ENCODE measurements around the gene TTC34.

The TTC34 gene

DNA sequence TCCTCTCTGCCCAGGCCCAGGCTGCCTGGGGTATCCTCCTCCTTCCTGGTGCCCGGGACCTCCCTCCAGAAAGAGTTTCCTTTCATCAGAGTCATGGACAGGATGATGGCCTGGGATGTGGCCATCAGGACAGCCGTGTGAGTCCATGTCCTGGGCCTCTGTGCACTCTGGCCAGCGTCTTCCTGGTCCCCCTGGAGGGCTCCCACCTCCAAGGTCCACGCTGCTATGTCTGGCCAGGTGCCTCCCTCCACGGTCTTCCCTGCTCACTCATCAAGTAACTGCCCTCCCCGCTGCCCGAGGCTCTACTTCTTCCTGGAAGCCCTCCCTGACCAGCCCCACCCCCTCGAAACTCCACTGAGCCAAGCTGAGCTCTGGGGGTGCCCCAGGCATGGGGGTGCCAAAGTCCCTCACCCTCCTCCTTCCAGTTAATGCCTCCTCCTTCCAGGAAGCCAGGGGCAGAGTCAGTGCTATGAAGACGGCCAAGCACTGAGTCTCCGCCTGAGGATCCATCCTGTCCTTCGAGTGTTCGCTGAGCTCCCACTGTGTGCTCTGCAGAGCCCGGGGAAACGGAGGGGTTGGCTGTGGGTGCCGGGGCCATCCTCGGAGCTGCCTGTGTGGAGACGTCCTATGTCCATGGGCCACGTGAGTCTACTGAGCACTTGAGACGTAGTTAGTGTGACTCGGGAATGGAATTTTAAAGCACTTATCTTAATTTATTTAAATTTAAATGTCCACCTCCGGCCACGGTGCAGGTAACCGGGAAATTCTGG lies 28.5 kb upstream of the TTC34 start:
- no peak for DNase-seq (ENCODE audit: low read depth in 3 of 3, low spot score in 1 of 3)

DNA sequence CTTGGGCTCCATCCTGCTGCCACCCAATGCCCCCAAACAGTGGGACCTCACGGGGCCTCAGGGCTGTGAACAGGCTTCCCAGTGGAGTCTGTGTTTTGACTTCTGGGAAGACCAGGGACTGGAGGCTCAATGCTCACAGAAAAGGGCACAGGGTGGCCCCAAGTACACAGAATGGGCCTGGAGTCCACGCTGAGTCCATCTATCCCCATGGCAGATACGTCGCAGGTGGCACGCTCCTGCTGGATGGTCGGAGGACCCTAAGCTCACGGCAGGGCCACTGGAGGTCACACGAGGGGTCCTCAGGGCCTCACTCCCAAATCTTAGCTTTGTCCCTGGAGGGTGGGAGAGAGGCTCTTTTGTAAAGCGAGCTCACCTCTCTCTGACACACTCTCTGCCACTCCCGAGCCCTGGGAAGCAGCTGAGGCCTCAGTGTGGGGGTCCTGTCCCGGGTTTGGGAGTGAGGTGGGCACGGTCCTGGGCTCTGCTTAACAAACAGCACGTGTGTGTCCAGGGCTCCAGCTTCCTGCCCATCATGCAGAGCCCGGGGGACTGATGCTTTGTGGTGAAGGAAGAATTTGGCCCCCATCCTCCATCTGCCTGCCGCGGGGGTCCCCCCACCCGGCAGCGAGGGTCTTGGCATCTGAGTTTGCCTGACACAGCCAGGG lies 27.2 kb upstream of the TTC34 start:
- DNase-seq (ENCODE audit: low read depth in 3 of 3, low spot score in 1 of 3) = no peak

DNA sequence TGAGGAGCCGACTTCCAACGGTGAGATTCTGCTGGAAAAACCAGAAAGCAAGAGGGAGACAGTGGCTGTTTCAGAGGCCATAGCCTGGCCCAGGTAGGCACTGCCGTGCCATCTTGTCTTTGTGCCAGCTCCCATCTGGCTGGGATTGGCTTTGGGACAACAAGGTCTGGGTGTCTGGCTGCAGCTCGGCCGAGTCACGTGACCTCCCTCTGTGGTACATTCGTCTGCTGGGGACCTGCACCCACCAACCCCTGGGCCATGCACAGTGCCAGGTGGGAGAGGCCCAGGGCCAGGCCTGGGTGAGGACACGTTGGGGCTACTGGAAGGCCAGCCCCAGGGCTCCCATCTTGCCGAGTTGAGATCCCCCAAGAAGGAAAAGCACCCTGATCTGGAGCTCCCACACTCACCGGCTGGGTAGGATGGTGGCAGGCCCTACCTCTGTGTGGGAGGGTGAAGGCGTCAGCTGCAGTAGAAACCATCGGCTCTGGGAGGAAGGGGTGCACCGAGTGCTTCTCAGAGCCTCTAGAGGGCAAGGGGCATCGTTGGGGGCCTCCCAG lies 25.3 kb upstream of the TTC34 start:
- no peak for DNase-seq (ENCODE audit: low read depth in 3 of 3, low spot score in 1 of 3)

GRCh38 chr1:2826316-2826715 lies 24.8 kb upstream of the TTC34 start:
- no peak for DNase-seq (ENCODE audit: low read depth in 3 of 3, low spot score in 1 of 3)

GRCh38 chr1:2825487-2826189 lies 24.1 kb upstream of the TTC34 start:
- no peak for DNase-seq (ENCODE audit: low read depth in 3 of 3, low spot score in 1 of 3)

DNA sequence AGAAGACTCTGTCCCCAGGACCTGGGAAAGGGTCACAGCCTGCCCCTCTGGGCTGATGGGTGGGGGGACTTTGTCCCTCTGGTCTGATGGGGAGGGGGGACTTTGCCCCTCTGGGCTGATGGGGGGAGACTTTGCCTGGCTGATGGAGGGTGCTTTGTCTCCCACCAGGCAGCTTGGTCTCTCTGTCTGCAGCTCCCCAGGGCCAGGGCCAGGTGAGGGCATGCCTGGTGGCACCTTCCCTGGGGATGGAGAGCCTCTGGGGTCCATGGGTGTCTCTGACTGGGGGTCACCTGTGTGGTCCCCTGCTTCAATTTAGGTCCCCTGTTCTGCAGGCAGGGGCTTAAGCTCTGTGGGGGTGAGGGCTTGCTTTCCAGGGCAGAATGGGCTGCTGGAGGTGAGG lies 23.5 kb upstream of the TTC34 start:
- DNase-seq (ENCODE audit: low read depth in 3 of 3, low spot score in 1 of 3) = no peak

DNA sequence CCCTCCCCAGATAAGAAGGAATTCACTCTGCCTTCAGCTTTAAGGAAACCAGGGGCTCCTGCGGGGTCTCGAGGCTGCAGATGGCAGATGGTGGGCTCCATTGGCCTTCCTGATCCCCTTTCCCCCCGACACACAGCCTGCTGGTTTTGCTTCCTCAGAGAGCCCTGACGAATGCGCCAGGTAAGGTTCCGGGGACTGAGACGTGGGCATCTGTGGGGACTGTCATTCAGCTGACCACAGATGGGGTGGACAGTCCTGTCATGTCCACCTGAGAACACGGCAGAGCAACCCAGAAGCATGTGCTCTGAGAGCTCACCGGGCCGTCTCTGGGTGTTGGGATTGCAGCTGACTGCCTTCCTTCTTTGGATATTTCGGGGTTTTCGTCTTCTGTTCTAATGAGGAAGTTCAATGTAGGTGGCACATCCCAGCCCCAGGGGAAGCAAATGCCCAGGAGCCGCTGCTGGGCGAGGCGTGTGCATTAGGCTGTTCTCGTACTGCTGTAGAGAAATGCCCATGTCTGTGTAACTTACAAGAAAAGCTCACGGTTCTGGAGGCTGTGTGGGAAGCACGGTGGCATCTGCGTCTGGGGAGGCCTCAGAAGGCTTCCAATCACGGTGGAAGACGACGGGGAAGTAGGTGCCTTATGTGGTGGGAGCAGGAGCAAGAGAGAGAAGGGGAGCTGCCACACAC lies 22.6 kb upstream of the TTC34 start:
- no peak for DNase-seq (ENCODE audit: low read depth in 3 of 3, low spot score in 1 of 3)

DNA sequence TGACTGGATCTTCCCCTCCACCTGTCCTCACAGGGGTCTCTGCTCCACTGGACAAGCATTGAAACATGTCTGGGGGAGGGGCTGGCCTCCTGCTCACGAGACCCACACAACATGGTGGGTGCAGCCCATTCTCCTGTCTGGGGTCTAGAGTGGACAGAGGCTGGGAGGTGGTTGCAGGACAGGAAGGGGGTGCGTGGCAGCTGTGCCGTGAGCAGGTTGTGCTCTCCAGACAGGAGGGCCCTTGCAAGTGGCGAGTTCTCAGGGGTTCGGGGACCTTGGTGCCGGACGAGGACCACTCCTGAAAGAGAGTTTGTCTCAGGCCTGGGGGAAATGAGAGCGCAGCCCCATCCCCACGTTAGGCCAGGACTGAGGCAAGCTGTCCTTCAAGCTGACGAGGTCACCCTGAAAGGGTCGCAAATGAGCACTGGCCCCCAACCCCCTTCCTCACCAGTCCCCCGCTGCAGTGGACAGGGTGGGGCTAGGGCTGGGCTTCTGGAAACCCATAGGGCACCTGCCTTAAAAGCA lies 21.2 kb upstream of the TTC34 start:
- no peak for DNase-seq (ENCODE audit: low read depth in 3 of 3, low spot score in 1 of 3)

- peak in 1 of 3 donors; percentile 14 for DNase-seq (ENCODE audit: low read depth in 3 of 3, low spot score in 1 of 3)
Observed at GRCh38 chr1:2821966-2822620, 20.6 kb upstream of the TTC34 start.

DNA sequence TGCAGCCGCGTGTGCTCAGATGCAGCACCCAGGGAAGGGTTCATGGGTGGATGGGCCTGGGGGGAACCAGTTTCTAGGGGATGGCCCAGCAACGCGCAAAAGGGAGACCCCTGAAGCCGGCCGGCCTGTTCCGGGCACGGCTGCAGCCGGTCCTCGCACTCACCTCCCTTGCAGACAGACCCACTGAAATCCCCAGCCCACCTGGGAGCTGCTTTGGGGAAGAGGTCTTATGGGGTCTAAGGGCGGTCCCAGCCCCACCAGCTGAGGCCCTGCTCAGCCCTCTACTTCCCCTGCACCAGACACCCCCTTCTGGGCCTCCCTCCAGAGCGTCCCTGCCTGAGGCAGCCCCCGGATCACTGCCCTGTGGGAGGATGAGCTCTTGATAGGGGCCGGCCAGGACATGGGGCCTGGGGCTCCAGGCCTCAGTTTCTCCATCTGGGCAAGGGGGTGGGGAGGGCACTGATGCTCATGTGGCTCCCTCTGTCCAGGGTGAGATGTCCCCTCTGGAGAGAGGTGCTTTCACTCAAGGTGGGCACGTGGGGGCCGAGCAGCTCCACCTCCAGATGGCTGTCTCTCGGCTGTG lies 20.0 kb upstream of the TTC34 start:
- DNase-seq (ENCODE audit: low read depth in 3 of 3, low spot score in 1 of 3) = no peak

GRCh38 chr1:2820731-2821372 lies 19.4 kb upstream of the TTC34 start:
- DNase-seq (ENCODE audit: low read depth in 3 of 3, low spot score in 1 of 3) = no peak

DNA sequence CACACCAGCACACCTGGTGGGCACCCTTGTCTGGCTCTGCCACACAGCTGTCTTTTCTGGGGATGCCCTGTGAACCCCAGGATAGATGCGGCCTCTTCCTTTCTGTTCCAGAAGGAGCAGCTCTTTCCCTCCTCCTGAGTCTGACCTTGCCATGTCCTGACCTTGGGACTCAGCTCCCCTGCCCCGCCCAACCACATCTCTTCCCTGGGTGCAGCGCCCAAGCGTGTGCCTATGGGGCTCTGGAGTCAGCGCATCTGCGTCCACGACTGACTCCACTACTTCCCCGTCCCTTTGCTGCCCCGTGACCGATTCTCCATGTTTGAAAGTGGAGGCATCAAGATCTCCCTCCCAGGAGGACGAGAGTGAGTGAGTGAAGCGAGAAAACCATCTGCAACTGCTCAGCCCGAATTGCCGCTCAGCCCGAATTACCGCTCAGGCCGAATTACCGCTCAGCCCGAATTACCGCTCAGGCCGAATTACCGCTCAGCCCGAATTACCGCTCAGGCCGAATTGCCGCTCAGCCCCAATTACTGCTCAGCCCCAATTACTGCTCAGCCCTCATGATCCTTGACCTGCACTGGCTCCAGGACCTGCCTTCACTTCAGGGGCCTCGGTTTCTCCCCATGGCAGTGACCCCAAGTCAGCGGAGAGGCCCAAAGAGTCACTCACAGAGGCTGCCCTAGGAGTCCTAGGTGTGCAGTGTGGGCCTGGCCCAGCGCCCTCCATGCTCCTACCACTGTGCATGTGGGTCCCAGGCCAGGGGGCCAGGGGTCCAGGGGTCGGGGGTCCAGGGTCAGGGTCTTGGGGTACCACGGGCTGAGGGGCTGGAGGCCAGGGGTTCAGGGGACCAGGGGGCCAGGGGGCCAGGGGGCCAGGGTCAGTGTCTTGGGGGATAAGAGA lies 18.6 kb upstream of the TTC34 start:
- no peak for DNase-seq (ENCODE audit: low read depth in 3 of 3, low spot score in 1 of 3)

- no peak for DNase-seq (ENCODE audit: low read depth in 3 of 3, low spot score in 1 of 3)
Observed at GRCh38 chr1:2819429-2819828, 17.9 kb upstream of the TTC34 start.

- no peak for DNase-seq (ENCODE audit: low read depth in 3 of 3, low spot score in 1 of 3)
Observed at GRCh38 chr1:2817784-2818564, 16.5 kb upstream of the TTC34 start.

DNA sequence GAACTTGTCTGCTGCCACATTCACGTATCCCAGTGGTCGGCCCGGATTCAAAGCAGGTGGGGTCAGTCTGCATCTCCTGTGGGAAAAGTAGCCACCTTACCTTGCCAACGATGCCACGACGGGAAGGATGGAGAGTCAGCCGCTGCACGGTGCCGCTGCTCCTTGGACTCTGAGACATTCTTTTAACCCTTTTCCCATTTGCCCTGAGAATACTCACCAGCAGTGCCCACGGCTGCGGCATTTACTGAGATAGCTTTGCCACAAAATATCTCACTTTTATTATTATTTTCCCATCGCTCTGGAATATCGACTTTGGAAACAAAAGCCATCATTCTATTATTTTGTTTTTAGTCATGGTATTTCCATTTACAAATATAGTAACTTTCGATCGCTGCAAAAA lies 15.3 kb upstream of the TTC34 start:
- DNase-seq (ENCODE audit: low read depth in 3 of 3, low spot score in 1 of 3) = no peak

- DNase-seq (ENCODE audit: low read depth in 3 of 3, low spot score in 1 of 3) = no peak
Observed at GRCh38 chr1:2815551-2815950, 14.1 kb upstream of the TTC34 start.

- no peak for DNase-seq (ENCODE audit: low read depth in 3 of 3, low spot score in 1 of 3)
Observed at GRCh38 chr1:2814511-2815075, 13.1 kb upstream of the TTC34 start.
